ENCODE results near the gene CXCR5. TPM values are rescaled to one million over a fixed set of nuclear protein-coding genes. Genes with fewer than 3 reads are reported as not detected.

The CXCR5 gene
- total and polyA plus RNA-seq, 10 of the 15 experiments (the other 5 are each of a cell fraction or from before 2014, with no cell fraction given): 0.03 to 0.63 (median 0.25) TPM

GRCh38 chr11:118883004-118883367, 706 bp upstream of the CXCR5 start:
- no peak for FAIRE-seq
- no TSS peak for BruUV-seq (replicated peaks)
- RAD21 ChIA-PET (ENCODE audit: unreplicated experiment): interaction anchor here (0.7 to 4.8 kb wide), 20 partner anchors 10 to 193 kb away, joined by 3 to 66 read pairs (median 4); partner anchors contain the start of genes BCL9L and DDX6

GRCh38 chr11:118884875-118885274, 1.2 kb downstream of the CXCR5 start:
- TF ChIP-seq TBL1XR1 (IDR thresholded peaks at IDR 0.05; ENCODE audit: low read depth, low read length) (no peak), STAT1 (conservative IDR thresholded peaks at IDR 0.05) (no peak), RFX5 (IDR thresholded peaks at IDR 0.05; ENCODE audit: low read depth, low read length) (no peak), MTA3 (IDR thresholded peaks at IDR 0.05; ENCODE audit: borderline replicate concordance, low read length) (no peak), TCF3 (IDR thresholded peaks at IDR 0.05; ENCODE audit: borderline replicate concordance, insufficient read depth, low read depth, low read length) (no peak), NR2F1 (conservative IDR thresholded peaks at IDR 0.05) (no peak), TCF7 (IDR thresholded peaks at IDR 0.05; ENCODE audit: borderline replicate concordance) (no peak), FOXM1 (IDR thresholded peaks at IDR 0.05; ENCODE audit: low read depth, low read length) (no peak), ZBTB11 (CRISPR knock-in tag; IDR thresholded peaks at IDR 0.05) (no peak), ZNF24 (IDR thresholded peaks at IDR 0.05) (no peak), ASH2L (IDR thresholded peaks at IDR 0.05; ENCODE audit: borderline replicate concordance, low read depth) (no peak)
- ATAC-seq: no peak
- intact Hi-C loops (cut with micrococcal nuclease; ENCODE audit: unreplicated experiment) (no loop called here), in situ Hi-C loops (cut with MboI) (no loop called here)
- H2AFZ ChIP-seq (ENCODE audit: control insufficient read depth, low read depth, low read length): no peak overlapping the region
- FAIRE-seq: no peak
- no peak overlapping the region for H3K4me2 ChIP-seq (ENCODE audit: control insufficient read depth, insufficient read depth)
- no TSS peak for BruUV-seq (replicated peaks)
- RAD21 ChIA-PET (ENCODE audit: unreplicated experiment): interaction anchor here (1.0 to 4.8 kb wide), 12 partner anchors 8 to 112 kb away, joined by 3 to 66 read pairs (median 8); partner anchors contain the start of gene DDX6
- H3K4me3 ChIP-seq: no peak overlapping the region
- SMC1A ChIA-PET (ENCODE audit: uncharacterized antibody, unreplicated experiment): interaction anchor here (0.6 to 2.5 kb wide), 9 partner anchors 8 to 193 kb away, joined by 3 to 26 read pairs (median 5); no protein-coding TSS in a partner anchor
- POLR2A ChIA-PET: interaction anchor here (1.4 to 2.4 kb wide), 3 partner anchors 11 to 96 kb away, joined by 5 to 22 read pairs (median 14); partner anchors contain the start of gene DDX6
- no peaks in the 10 kb centered on the region for H3K9me3 ChIP-seq (replicated peaks; ENCODE audit: control insufficient read depth, insufficient read depth, low read length)
- H3K9ac ChIP-seq (ENCODE audit: control insufficient read depth, insufficient read depth, low read length): no peak overlapping the region
- H3K79me2 ChIP-seq (ENCODE audit: control insufficient read depth, insufficient read depth, low read length): no peaks in the 10 kb centered on the region
- H4K20me1 ChIP-seq (ENCODE audit: control insufficient read depth, insufficient read depth): no peaks in the 10 kb centered on the region
- CTCF ChIA-PET: interaction anchor here (0.9 to 1.9 kb wide), 8 partner anchors 10 to 195 kb away, joined by 3 to 19 read pairs (median 5); partner anchors contain the start of gene DDX6
- no peak overlapping the region for H3K27ac ChIP-seq (ENCODE audit: control insufficient read depth, insufficient read depth)
- no peak for DNase-seq (ENCODE audit: low read depth, low spot score)
- peaks cover 43% of the 10 kb centered on the region for H3K4me1 ChIP-seq (ENCODE audit: control insufficient read depth, insufficient read depth, low read length)
- peaks cover 3 to 9% of the 10 kb centered on the region in 2 experiments; a peak in 2 of 4 replicates for H3K27me3 ChIP-seq (replicated peaks in 1 of 2; ENCODE audit: control insufficient read depth in 2 of 2, insufficient read depth in 2 of 2, low read length in 1 of 2)
- 67% methylated on average over 9 of the region's 9 CpGs for WGBS (ENCODE audit: insufficient coverage, insufficient replicate concordance, low lambda C conversion rate, missing lambda C conversion rate)
- no peaks in the 10 kb centered on the region for H3K36me3 ChIP-seq (ENCODE audit: control insufficient read depth in 2 of 2, insufficient read depth in 2 of 2, low read length in 1 of 2)

More at GRCh38 chr11:118883004-118883367, 706 bp upstream of the CXCR5 start:
- DNase-seq (ENCODE audit: low read depth, low spot score): no peak
- Histone ChIP-seq H3K4me2 (ENCODE audit: control insufficient read depth, insufficient read depth) (peak overlapping the region; percentile 12), H3K4me1 (ENCODE audit: control insufficient read depth, insufficient read depth, low read length) (peaks cover 43% of the 10 kb centered on the region), H4K20me1 (ENCODE audit: control insufficient read depth, insufficient read depth) (no peaks in the 10 kb centered on the region), H3K79me2 (ENCODE audit: control insufficient read depth, insufficient read depth, low read length) (no peaks in the 10 kb centered on the region), H3K9ac (ENCODE audit: control insufficient read depth, insufficient read depth, low read length) (no peak overlapping the region), H3K27me3 (replicated peaks in 1 of 2; ENCODE audit: control insufficient read depth in 2 of 2, insufficient read depth in 2 of 2, low read length in 1 of 2) (peaks cover 3 to 9% of the 10 kb centered on the region in 2 experiments; a peak in 2 of 4 replicates), H3K36me3 (ENCODE audit: control insufficient read depth in 2 of 2, insufficient read depth in 2 of 2, low read length in 1 of 2) (no peaks in the 10 kb centered on the region), H2AFZ (ENCODE audit: control insufficient read depth, low read depth, low read length) (no peak overlapping the region), H3K9me3 (replicated peaks; ENCODE audit: control insufficient read depth, insufficient read depth, low read length) (no peaks in the 10 kb centered on the region), H3K4me3 (no peak overlapping the region), H3K27ac (ENCODE audit: control insufficient read depth, insufficient read depth) (no peak overlapping the region)
- in situ Hi-C loops (cut with MboI): no loop called here
- WGBS (ENCODE audit: insufficient coverage, insufficient replicate concordance, low lambda C conversion rate, missing lambda C conversion rate): 0% methylated on average over 1 of the region's 1 CpG
- CTCF ChIA-PET: interaction anchor here (0.6 to 1.9 kb wide), 24 partner anchors 10 to 193 kb away, joined by 3 to 19 read pairs (median 4); partner anchors contain the start of genes BCL9L and DDX6
- POLR2A ChIA-PET: interaction anchor here (0.6 to 2.4 kb wide), 13 partner anchors 10 to 201 kb away, joined by 3 to 22 read pairs (median 4); partner anchors contain the start of gene DDX6
- ATAC-seq: no peak
- intact Hi-C loops (cut with micrococcal nuclease; ENCODE audit: unreplicated experiment): no loop called here
- SMC1A ChIA-PET (ENCODE audit: uncharacterized antibody, unreplicated experiment): interaction anchor here (0.6 to 2.7 kb wide), 30 partner anchors 9 to 594 kb away, joined by 3 to 26 read pairs (median 5); no protein-coding TSS in a partner anchor
- TF ChIP-seq IKZF2 (IDR thresholded peaks at IDR 0.05): no peak
- TF ChIP-seq STAT1 (conservative IDR thresholded peaks at IDR 0.05): no peak
- no peak for TF ChIP-seq ESRRA (IDR thresholded peaks at IDR 0.05; ENCODE audit: low read length)
- no peak for TF ChIP-seq SREBF2 (IDR thresholded peaks at IDR 0.05; ENCODE audit: low read length)
- TF ChIP-seq CBX3 (IDR thresholded peaks at IDR 0.05; ENCODE audit: borderline replicate concordance, low read depth): no peak
- no peak for TF ChIP-seq SMAD1 (IDR thresholded peaks at IDR 0.05; ENCODE audit: low read depth, partially characterized antibody)
- TF ChIP-seq NFYB (IDR thresholded peaks at IDR 0.05; ENCODE audit: insufficient read depth, low read depth, low read length): no peak
- TF ChIP-seq RAD51 (IDR thresholded peaks at IDR 0.05): no peak
- no peak for TF ChIP-seq SIX5 (IDR thresholded peaks at IDR 0.05; ENCODE audit: low read depth, low read length, severe bottlenecking)
- TF ChIP-seq MXI1 (IDR thresholded peaks at IDR 0.05; ENCODE audit: low read depth, low read length): no peak
- no peak for TF ChIP-seq MTA3 (IDR thresholded peaks at IDR 0.05; ENCODE audit: borderline replicate concordance, low read length)
- no peak for TF ChIP-seq TAF1 (IDR thresholded peaks at IDR 0.05; ENCODE audit: borderline replicate concordance, low read depth, low read length)
